Fibroblast of lung (primary cell): ENCODE results near the gene GAB1.

ENCODE experiments used
- EZH2 ChIP-seq: IDR thresholded peaks from 2 replicates; pipeline ENCODE4 v1.5.1; 2012; ENCODE audit warnings: low read length, control low read depth, mild to moderate bottlenecking; ENCODE audit errors: missing control alignments
- TF ChIP-seq, protein P1 (sequence below), 2 donors: IDR thresholded peaks in 1 of 2; conservative IDR thresholded peaks in 1 of 2; 1 replicate in 1 of 2; 2 replicates in 1 of 2; pipeline ENCODE4 v1.5.1; 2011 to 2012; ENCODE audit warnings: low read length in 2 of 2, control low read depth in 1 of 2, inconsistent platforms in 1 of 2, low read depth in 1 of 2, mild to moderate bottlenecking in 1 of 2

DNA sequence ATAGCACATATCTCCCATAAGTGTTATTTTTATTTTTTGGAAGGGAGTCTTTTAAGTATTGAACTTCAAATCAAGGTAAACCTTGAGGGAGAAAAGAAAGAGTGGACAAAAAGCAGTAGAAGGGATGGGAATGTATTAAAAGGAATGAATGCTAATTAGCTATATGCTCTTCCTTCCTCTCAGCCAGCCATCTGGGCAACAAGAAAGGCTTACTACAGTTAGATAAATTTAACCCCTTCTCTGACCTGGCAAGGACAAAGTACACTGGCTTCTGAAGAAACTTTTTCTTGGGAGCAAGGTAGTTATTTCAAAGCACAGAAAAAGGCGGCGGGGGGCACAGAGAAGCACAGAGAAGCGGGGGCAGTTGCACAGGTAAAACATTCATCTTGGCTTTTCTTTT, 54.6 kb downstream of the GAB1 start:
- TF ChIP-seq, protein P1, sequence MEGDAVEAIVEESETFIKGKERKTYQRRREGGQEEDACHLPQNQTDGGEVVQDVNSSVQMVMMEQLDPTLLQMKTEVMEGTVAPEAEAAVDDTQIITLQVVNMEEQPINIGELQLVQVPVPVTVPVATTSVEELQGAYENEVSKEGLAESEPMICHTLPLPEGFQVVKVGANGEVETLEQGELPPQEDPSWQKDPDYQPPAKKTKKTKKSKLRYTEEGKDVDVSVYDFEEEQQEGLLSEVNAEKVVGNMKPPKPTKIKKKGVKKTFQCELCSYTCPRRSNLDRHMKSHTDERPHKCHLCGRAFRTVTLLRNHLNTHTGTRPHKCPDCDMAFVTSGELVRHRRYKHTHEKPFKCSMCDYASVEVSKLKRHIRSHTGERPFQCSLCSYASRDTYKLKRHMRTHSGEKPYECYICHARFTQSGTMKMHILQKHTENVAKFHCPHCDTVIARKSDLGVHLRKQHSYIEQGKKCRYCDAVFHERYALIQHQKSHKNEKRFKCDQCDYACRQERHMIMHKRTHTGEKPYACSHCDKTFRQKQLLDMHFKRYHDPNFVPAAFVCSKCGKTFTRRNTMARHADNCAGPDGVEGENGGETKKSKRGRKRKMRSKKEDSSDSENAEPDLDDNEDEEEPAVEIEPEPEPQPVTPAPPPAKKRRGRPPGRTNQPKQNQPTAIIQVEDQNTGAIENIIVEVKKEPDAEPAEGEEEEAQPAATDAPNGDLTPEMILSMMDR (conservative IDR thresholded peaks at IDR 0.05 in 1 of 2, IDR thresholded peaks at IDR 0.05 in 1 of 2; ENCODE audit: low read depth in 1 of 2, low read length in 2 of 2), result no peak
- TF ChIP-seq EZH2, result no peak
